Eye (tissue), 1 donor: Measurements from ENCODE around the gene SIPA1L3.
"Not testable (repeated sequence)": the region's sequence is repeated elsewhere in the genome, so short reads cannot be mapped to it uniquely, and the experiment has no call there.

Source experiments
- DNase-seq: peaks from one replicate; pipeline ENCODE4 v3.0.0-alpha.2; 2015

SIPA1L3 gene, protein sequence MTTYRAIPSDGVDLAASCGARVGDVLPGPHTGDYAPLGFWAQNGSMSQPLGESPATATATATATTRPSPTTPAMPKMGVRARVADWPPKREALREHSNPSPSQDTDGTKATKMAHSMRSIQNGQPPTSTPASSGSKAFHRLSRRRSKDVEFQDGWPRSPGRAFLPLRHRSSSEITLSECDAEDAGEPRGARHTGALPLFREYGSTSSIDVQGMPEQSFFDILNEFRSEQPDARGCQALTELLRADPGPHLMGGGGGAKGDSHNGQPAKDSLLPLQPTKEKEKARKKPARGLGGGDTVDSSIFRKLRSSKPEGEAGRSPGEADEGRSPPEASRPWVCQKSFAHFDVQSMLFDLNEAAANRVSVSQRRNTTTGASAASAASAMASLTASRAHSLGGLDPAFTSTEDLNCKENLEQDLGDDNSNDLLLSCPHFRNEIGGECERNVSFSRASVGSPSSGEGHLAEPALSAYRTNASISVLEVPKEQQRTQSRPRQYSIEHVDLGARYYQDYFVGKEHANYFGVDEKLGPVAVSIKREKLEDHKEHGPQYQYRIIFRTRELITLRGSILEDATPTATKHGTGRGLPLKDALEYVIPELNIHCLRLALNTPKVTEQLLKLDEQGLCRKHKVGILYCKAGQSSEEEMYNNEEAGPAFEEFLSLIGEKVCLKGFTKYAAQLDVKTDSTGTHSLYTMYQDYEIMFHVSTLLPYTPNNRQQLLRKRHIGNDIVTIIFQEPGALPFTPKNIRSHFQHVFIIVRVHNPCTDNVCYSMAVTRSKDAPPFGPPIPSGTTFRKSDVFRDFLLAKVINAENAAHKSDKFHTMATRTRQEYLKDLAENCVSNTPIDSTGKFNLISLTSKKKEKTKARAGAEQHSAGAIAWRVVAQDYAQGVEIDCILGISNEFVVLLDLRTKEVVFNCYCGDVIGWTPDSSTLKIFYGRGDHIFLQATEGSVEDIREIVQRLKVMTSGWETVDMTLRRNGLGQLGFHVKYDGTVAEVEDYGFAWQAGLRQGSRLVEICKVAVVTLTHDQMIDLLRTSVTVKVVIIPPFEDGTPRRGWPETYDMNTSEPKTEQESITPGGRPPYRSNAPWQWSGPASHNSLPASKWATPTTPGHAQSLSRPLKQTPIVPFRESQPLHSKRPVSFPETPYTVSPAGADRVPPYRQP (N-terminal part only)

DNA sequence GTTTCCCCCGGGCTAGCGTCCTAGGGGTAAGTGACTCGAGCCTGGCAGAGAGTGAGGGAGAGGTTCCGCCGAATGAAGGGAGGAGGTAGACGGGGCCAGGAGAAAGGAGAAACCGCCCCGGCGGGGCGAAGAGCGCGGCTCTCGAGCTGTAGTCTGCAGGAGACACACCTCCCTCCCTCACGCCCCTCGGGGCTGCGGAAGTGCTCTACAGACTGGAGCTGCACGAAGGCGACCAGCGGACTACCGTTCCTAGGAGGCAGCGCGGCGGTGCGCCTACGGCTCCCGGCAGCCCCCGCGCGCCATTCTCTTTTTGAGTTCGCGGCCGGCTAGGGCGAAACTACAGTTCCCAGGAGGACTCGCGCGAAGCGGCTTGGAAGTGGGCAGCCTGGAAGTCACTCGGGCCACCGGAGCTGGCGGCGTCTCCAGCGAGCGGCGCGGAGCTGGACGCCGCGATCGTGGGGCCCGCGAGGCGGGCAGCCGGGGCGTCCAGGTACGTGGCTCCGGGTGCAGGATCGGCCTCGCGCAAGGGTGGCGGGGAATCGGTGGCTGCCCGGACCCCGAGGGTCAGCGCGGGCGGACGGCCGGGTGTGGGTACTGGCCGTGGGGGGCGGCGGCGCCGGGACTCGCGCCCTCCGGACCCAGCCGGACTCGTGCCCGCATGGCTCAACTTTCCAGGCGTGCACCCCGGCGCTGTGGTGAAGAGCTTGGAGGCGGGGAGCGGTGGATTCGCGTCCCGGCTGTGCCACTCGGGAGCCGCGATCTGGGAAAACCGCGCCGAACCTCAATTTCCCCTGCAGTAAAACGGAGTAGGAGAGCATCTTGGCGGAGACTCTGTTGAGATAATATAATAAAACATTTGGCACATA lies at the start of gene SIPA1L3:
Gene SIPA1L3 (plus strand): TSS at position 340 of the 866 bp plus-strand sequence. CDS start 174,358 bp downstream, outside the sequence.
- peak; percentile 98 for DNase-seq

DNA sequence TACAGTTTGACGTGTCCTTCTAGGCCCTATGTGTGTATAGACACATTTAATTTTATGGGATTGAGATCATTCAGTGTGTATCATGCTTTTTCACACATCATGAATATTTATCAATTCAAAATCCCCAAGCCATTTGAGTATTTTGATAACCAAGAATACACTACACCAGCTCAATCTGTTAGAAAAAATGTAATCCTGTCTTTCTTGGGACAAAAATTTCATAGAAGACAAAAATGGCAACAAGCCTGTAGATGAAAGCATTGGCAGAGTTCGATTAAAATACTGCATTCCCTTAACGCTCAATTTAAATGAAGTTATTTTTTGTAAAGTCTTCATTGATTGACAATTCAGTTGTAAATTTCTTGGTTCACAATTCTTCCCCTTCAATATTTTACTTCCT lies 42.5 kb upstream of the SIPA1L3 start:
- no peak for DNase-seq

DNA sequence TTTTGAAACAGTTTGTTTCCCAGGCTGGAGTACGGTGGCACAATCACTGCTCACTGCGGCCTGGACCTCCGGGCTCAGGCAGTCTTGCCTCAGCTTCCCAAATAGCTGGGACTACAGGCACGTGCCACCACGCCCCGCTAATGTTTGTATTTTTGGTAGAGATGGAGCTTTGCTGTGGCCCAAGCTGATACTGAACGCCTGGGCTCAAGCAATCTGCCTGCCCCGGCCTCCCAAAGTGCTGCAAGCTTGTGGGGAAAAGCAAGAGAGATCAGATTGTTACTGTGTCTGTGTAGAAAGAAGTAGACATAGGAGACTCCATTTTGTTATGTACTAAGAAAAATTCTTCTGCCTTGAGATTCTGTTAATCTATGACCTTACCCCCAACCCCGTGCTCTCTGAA lies 41.1 kb upstream of the SIPA1L3 start:
- not testable (repeated sequence) for DNase-seq

DNA sequence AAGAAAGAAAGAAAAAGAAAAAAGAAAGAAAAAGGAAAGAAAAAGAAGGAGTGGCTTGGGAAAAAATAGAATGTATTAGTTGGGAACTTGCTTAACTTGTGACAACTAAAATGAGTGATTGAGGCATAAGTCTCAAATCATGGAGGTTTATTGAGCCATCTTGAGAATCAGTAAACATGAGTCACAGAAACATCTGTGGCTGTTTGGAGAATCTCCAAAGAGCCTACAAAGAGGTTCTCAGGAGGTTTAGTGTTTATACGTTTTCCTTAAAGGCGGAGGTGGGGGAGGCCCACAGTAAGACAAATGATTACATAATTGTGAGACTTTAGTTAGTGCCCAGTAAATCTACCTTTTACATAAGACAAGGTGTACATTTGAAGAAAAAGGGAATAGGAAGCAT lies 39.2 kb upstream of the SIPA1L3 start:
- no peak for DNase-seq

DNA sequence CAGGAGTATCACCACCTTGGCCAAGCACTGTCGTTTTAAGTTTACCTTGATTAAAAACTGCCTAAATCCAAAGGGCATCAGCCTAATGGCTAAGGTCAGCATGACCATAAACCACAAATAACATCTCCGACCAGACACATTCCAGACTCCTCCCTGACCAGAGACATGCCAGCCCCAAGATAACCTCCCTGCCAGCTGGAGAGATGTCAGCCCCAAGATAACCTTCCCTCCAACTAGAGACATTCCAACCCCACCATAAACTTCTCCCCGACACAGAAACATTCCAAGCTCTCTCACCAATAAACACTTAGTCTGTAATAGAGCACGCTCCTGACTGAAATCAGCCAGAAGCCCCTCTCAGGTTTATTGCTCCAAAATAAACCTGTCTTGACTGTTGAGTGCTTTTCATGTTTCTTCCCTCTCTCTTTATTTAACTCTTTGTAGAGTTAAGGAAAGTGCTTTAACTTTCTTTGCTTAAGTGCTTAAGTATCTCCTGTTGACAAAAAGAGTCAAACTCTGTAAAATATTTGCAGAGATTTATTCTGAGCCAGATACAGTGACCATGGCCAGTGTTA lies 37.2 kb upstream of the SIPA1L3 start:
- DNase-seq: no peak

DNA sequence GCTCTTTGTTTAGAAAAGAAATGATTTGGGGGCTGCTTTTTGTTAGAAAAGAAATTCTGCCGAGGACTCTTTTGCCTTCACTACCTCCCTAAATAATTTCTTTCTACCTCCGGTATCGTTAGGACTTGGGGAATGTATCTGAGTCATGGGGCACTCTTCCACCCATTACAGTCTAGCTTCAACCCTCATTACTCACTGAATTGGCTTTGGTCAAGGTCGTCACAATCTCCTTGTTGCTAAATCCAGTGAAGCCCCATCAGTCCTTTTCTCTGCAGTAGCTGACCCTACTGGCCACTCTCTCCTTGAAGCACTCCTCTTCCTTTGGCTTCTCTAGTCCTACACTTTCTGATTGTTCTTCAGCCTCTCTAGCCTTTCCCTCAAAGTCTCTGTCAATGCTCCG lies 34.6 kb upstream of the SIPA1L3 start:
- DNase-seq: no peak

DNA sequence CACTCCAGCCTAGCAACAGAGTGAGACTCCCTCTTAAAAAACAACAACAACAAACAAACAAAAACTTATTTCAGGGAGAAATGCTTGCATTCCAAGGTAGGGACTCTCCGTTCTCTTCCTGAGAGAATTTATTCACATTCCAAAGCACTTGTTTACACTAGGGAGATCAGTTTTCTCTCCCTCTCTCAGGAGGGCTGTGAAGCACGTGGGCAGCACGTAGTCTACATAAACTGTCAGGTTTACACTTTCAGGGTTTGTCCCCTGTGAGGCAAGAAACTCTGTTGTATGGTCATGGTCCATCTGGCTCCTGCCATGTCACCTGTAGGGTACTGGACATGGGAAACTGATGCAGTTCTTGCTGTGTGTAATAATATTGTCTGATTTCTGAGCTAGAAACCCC lies 32.2 kb upstream of the SIPA1L3 start:
- no peak for DNase-seq

DNA sequence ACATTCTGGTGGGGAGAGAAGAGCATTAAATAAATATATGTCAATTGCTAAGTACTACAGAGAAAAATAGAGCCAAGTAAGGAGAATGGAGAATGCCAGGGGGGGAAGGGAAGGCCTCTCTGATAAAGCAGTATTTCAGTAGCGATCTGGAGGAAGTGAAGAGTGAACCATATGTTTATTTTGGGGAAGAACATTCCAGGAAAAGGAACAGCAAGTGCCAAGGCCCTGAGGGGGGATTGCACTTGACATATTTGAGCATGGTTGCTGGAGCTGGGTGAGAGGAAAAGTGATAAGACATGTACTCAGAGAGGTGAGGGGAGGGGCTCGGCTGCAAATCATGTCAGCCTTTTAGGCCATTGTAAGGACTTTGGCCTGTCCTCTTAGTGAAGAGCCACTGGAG lies 31.0 kb upstream of the SIPA1L3 start:
- no peak for DNase-seq

DNA sequence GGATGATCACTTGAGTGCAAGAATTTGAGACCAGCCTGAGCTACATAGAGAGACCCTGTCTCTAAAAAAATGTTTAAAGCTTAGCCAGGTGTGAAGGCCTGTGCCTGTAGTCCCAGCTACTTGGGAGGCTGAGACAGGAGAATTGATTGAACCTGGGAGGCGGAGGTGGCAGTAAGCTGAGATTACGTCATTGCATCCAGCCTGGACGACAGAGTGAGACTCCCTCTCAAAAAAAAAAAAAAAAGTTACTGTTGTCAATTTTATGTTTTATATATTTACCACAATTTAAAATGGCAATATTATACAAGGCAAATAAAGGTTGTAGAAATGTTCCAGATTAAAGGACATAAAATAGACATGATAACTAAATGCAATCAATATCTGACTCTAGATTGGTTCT lies 29.9 kb upstream of the SIPA1L3 start:
- no peak for DNase-seq

DNA sequence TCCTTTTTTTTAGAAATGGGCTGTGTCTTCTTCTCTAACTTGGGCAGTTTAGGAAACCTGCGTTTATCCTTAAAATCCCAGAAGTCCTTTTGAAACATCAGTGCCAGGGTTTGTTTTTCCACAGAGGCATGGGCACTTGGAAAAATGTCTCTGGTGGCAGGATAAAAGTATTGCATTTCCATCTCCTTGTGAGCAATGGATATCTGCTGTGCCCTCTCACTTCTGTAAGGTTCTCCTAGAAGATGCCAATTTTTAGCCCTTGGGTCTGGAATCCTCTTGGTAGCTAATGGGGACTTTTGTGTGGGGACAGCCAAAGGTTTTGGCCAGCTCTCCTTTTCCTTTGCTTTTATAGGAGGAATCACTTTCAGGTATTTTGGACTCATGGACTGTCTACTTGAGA lies 21.6 kb upstream of the SIPA1L3 start:
- DNase-seq: no peak

DNA sequence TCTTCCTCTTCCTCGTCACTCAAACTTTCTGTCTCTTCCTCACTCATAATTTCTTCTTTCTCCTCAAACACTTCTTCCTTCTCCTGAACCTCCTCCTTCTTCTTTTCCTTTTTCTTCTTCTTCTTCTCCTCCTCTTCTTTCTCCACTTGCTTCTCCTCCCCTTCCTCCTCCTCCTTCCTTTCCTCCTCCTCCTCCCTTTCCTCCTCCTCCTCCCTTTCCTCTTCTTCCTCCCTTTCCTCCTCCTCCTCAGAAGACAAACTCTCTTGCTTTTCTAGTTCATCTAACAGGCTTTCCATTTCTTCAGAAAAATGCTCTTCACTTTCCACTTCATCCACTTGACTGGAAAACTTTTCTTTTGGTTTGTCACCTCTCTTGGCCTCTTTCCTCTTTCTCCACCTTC lies 20.4 kb upstream of the SIPA1L3 start:
- no peak for DNase-seq

DNA sequence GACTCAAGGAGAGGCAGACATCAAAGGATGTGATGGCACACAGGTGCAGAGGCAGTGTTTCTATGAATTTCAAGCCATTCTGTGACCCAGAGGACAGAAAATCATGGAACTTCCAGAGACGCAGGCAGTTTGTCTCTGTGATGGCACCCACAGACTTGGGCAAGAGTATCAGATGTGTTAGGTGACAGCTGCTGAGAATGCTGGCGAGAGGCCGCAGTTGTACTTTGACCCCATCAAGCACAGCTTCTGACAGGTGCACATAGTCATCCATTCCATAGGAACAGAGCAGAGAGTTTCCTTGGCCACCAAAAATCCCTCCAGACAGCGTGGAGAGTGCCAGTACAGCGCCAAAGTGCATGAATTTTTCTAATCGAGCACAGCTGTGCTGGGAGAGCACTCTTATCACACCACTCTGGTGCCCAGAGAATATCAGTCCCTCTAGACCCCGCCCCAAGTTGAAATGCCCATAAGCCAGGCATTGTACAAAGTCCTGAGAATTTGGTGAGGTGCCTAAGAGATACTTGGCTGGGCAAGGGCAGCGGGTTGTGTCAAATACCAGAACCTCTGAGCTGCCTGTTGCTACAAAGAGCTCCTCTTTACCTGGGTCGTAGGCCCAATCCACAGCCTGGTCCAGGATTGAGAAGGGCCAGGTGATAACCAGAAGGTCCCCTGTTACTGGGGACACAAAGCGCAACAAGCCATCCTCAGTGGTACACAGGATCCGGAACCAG lies 13.0 kb upstream of the SIPA1L3 start:
- DNase-seq: no peak

DNA sequence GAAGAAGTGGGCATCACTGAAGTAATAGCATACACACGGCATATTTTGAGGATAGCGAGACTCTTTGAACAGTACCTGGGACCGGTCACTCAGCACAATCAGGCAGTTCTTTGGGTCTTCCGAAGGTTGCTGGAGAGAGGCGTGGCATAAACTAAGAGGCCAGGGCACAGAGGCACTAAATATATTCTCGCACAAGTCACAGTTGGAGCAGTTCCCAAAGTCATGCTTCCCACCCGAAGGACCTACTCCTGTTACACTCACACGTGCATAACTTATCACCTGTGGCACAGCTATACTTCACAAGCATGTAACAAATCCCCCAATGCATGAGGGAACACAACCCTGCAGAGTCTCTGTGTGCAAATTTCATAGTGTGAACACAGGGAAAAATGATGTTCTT lies 10.8 kb upstream of the SIPA1L3 start:
- no peak for DNase-seq

DNA sequence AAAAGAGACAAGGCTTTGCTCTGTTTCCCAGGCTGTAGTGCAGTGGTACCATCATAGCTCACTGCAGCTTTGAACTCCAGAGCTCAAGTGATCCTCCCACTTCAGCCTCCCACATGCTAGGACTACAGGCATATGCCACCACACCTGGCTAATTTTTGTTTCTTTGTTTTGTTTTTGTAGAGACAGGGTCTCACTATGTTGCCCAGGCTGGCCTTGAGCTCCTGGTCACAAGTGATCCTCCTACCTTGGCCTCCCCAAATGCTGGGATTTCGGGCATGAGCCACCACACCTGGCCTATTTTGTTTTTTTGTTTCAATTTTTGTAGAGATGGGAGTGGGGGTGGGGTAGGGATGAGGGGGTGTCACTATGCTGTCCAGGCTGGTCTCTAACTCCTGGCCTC lies 7.6 kb upstream of the SIPA1L3 start:
- DNase-seq: no peak

DNA sequence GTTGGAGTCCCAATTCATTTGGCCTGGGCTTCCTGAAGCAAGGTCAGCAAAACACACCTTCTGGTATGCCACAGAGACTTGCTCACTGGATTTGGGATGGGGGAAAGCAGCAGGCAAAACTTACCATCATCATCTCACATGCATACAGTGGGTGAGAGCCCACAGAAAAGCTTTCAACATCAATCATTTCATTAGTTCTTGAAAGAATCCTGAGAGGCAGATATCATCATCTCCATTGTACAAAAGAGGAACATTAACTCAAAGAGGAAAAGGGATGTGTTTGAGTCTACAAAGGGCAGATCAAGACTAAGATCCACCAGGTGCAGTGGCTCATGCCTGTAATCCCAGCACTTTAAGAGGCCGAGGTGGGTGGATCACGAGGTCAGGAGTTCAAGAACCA lies 7.0 kb upstream of the SIPA1L3 start:
- DNase-seq: no peak

DNA sequence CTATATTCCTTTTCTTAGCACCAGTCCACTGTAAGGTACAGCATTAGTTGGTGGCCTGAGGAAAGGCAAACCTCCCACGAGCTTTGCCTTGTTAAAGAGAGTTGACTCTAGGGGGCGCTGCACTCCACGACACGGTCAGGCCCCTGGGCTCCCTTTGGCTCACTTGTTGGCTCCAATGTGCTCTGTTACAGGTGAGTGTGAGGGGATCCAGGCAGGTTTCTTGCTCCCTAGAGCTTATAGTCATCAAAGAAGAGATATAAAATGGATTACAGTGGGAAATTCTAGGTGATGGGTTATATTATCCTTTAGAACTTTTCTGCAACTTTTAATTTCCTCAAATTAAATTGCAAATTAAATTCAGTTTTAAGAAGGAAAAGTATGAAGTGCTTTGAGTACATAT lies 4.3 kb upstream of the SIPA1L3 start:
- peak; percentile 94 for DNase-seq

DNA sequence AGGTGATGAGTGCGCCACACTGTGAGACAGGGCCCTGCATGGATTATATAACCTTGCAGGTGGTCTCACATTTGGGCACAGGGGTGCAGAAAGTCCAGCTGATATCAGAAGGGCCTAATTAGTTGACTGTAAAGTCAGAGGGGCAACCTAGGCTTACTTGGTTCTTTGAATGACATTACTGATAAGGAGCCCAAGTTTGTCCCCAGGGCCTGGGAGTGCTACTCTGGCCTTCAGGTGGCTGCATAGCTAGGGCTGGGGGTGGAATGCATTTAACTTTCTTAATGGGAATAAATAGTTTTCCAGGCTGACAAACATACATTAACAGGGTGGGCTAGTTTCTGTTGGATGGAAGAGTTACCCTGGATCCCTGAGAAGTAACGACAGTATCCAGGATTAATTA lies 3.9 kb upstream of the SIPA1L3 start:
- DNase-seq: no peak

DNA sequence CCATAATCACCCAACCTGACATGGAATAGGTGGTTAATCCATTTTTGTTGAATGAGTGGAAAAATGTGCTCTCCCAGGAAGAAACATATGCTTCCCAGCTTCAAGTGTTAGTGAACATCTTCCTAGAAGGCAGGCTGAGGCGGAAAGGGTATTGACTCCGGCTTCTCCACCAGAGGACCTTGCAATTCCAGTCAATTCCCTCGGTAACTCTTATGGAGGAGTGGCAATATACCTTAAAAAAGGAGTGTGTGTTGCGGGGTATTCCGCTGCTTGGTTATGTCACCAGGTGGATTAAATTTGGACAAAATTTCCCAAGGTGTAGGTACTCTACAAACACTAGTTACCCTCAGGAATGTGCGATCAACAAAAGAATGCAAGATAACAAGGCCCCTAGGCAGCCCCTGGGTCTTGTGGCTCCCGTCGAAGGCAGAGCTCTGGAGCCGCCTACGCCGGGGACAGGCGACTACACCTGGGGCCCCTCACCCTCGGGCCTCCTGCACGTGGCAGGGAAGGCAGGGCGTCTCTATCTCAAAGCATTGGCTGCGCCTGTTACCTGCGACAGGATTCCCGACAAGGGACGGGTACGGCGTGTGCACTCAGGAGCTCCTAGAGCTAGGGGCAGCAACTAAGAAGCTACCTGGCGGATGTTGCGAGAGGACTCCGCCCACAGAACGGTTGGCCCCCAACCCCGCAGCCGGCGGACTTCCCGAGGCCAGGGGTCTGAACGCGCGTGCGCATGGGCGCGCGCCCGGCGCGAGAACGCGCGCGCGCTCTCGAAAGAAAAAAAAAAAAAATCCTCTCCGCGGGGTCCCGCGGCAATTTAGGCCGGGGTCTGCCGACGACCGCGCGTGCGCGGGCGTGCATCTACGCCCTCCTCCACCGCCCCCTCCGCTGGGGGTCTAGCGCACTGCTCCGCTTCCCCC lies 801 bp upstream of the SIPA1L3 start, which contains the start of gene WDR87:
Gene WDR87 (minus strand): TSS at position 649 of the 923 bp plus-strand sequence. CDS start 8,355 bp downstream, outside the sequence.
- peak; percentile 96 for DNase-seq

DNA sequence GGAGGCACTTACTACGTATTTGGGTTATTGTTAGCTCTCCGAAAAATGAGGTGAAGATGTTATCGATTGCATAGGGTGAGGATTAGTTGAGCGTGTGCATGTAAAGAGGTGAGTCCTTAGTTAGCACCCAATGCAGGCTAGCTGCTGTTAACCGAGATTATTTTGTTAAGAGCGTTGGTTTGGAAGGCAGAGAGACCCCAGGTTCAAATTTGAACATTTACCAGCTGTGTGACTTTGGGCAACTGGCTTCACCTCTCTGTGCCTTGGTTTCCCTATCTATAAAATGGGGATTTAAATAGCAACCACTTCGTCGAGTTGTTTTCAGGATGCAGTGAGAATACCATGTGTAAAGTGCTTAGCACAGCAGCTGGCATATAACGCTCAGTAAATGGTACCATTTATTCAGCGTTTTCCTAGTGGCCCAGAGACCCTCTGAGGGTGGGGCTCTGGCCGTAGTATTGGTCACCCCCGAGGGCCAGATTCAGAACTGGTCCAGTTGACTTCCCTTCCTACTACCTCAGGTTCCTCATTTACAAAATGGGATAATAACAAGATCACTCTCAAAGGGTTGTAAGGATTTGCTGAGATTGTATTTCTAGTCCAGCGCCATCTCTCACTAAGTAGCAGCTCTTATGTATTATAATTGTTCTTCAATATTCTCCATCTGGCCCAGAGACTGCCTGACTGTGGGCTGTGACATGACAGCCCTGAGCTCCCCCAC lies 887 bp downstream of the SIPA1L3 start:
- DNase-seq: no peak
